Measurements from ENCODE around the gene STK40. TPM values are rescaled to one million over a fixed set of nuclear protein-coding genes. Genes with fewer than 3 reads are reported as not detected.
A peak's percentile ranks its signal among the peaks of the same experiment; 100 is the strongest.

The STK40 gene
- total RNA-seq, 1 experiment from 2014 or later = 49.6 TPM

DNA sequence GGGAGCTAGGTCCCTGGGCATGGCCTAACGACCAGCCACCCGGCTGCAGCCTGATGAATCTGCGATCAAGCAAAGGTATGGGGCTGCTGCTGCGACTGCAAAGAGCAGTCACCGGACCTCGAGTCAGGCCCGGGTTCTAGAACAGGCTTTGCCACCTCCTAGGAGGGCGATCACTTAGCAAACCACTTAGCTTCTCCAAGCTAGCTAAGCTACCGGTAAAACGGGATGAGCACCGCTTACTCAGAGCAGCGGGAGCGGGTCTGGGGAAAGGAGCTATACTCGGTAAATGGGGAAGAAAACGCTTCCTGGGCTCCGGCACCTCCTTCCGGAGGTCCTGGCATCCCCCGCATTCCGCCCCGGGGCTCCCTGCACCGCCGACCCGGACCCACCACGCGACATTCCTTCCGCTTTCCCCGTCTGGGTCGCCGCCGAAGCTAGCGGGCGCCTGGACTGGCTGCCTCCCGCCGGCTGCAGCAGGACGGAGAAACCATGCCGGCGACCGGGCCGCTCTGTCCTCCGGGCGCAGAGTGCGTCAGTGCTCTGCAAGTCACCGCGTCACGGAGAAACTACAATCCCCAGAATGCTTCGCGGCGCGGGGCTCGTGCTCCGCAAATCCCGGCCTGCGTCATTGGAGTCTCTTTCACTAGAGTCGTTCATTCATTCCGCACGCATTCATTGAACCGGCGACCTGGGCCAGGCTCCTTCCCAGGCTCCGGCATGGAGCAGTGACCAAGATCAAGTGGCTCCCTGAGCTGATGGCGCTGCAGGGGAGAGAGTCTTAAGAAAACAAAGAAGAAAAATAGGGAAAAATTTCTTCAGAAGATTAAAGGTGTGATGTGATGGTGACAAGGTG lies 11.9 kb upstream of the STK40 start, which contains the start of gene LSM10:
LSM10 (minus strand) TSS at position 531 of the 853 bp plus-strand sequence. CDS start 3,779 bp downstream, outside the sequence.
- POLR2A ChIA-PET = interaction anchor here (0.6 kb wide), 1 partner anchor 234 kb away, joined by 5 read pairs; no protein-coding TSS in a partner anchor
- H3K27ac ChIP-seq (ENCODE audit: low read length) = peak within 1 kb of the TSS; percentile 79
- peak within 1 kb of the TSS; percentile 80 to 93 for H3K4me3 ChIP-seq (ENCODE audit: low read depth in 2 of 2, low read length in 2 of 2)
- DNase-seq (ENCODE audit: low read depth, low spot score) (peak; percentile 87), ATAC-seq (peak; percentile 98)
- H3K27me3 ChIP-seq (ENCODE audit: control insufficient read depth, insufficient read depth, low read length) = no peaks in the 10 kb centered on the region
- intact Hi-C loops (cut with micrococcal nuclease; ENCODE audit: unreplicated experiment) (no loop called here), in situ Hi-C loops (cut with HindIII; ENCODE audit: low pct_unique_long_range_greater_than_20kb, low sequenced_read_pairs) (no loop called here)
- H3K36me3 ChIP-seq (ENCODE audit: control insufficient read depth, insufficient read depth, low read length) = no peaks in the 10 kb centered on the region
- CTCF ChIA-PET = interaction anchor here (0.6 kb wide), 1 partner anchor 173 kb away, joined by 10 read pairs; no protein-coding TSS in a partner anchor
- no peaks in the 10 kb centered on the region for H3K4me1 ChIP-seq (ENCODE audit: control insufficient read depth, insufficient read depth, low read length)
- no peaks in the 10 kb centered on the region for H3K9me3 ChIP-seq (ENCODE audit: control insufficient read depth, insufficient read depth, low read depth, low read length)
- 0 out of 2 replicates have a peak, but pooled peaks have one; percentile 70 for TF ChIP-seq SIN3A (IDR thresholded peaks at IDR 0.05; ENCODE audit: borderline replicate concordance, insufficient read depth, low read depth, low read length)
- TF ChIP-seq, protein P1, sequence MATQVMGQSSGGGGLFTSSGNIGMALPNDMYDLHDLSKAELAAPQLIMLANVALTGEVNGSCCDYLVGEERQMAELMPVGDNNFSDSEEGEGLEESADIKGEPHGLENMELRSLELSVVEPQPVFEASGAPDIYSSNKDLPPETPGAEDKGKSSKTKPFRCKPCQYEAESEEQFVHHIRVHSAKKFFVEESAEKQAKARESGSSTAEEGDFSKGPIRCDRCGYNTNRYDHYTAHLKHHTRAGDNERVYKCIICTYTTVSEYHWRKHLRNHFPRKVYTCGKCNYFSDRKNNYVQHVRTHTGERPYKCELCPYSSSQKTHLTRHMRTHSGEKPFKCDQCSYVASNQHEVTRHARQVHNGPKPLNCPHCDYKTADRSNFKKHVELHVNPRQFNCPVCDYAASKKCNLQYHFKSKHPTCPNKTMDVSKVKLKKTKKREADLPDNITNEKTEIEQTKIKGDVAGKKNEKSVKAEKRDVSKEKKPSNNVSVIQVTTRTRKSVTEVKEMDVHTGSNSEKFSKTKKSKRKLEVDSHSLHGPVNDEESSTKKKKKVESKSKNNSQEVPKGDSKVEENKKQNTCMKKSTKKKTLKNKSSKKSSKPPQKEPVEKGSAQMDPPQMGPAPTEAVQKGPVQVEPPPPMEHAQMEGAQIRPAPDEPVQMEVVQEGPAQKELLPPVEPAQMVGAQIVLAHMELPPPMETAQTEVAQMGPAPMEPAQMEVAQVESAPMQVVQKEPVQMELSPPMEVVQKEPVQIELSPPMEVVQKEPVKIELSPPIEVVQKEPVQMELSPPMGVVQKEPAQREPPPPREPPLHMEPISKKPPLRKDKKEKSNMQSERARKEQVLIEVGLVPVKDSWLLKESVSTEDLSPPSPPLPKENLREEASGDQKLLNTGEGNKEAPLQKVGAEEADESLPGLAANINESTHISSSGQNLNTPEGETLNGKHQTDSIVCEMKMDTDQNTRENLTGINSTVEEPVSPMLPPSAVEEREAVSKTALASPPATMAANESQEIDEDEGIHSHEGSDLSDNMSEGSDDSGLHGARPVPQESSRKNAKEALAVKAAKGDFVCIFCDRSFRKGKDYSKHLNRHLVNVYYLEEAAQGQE (IDR thresholded peaks at IDR 0.05; ENCODE audit: insufficient read depth in 1 of 2, low read depth in 2 of 2, low read length in 1 of 2) = peak in 1 of 2 experiments; percentile 39; a peak in 1 of 4 replicates
- peak; percentile 83 for TF ChIP-seq POLR2AphosphoS5 (IDR thresholded peaks at IDR 0.05; ENCODE audit: low read depth, low read length)
- no peak for TF ChIP-seq TCF7L2 (IDR thresholded peaks at IDR 0.05; ENCODE audit: low read depth, low read length)
- BruUV-seq (replicated peaks) = no TSS peak

GRCh38 chr1:36397083-36397377 lies 11.3 kb upstream of the STK40 start:
- Histone ChIP-seq H3K4me3 (ENCODE audit: low read depth in 2 of 2, low read length in 2 of 2) (peak overlapping the region; percentile 80 to 93), H3K36me3 (ENCODE audit: control insufficient read depth, insufficient read depth, low read length) (no peaks in the 10 kb centered on the region), H3K27me3 (ENCODE audit: control insufficient read depth, insufficient read depth, low read length) (no peaks in the 10 kb centered on the region), H3K9me3 (ENCODE audit: control insufficient read depth, insufficient read depth, low read depth, low read length) (no peaks in the 10 kb centered on the region), H3K4me1 (ENCODE audit: control insufficient read depth, insufficient read depth, low read length) (no peaks in the 10 kb centered on the region), H3K27ac (ENCODE audit: low read length) (peak overlapping the region; percentile 79)
- TF ChIP-seq, protein P1 (IDR thresholded peaks at IDR 0.05; ENCODE audit: insufficient read depth in 1 of 2, low read depth in 2 of 2, low read length in 1 of 2) = no peak
- TF ChIP-seq POLR2AphosphoS5 (IDR thresholded peaks at IDR 0.05; ENCODE audit: low read depth, low read length) = no peak
- TF ChIP-seq TCF7L2 (IDR thresholded peaks at IDR 0.05; ENCODE audit: low read depth, low read length) = no peak
- no TSS peak for BruUV-seq (replicated peaks)
- intact Hi-C loops (cut with micrococcal nuclease; ENCODE audit: unreplicated experiment) = no loop called here
- POLR2A ChIA-PET = interaction anchor here (0.6 kb wide), 1 partner anchor 234 kb away, joined by 5 read pairs; no protein-coding TSS in a partner anchor
- peak; percentile 76 for ATAC-seq
- in situ Hi-C loops (cut with HindIII; ENCODE audit: low pct_unique_long_range_greater_than_20kb, low sequenced_read_pairs) = no loop called here
- CTCF ChIA-PET = interaction anchor here (0.7 kb wide), 1 partner anchor 58 kb away, joined by 3 read pairs; no protein-coding TSS in a partner anchor
- DNase-seq (ENCODE audit: low read depth, low spot score) = no peak

All from Panc1 (cell line).